ENCODE results near the gene RP9. TPM values are rescaled to one million over a fixed set of nuclear protein-coding genes. Genes with fewer than 3 reads are reported as not detected.

The RP9 gene
- total and polyA plus RNA-seq, 9 of the 15 experiments (the other 6 are each of a cell fraction or from before 2014, with no cell fraction given) = 10.7 to 44.8 (median 33.4) TPM

DNA sequence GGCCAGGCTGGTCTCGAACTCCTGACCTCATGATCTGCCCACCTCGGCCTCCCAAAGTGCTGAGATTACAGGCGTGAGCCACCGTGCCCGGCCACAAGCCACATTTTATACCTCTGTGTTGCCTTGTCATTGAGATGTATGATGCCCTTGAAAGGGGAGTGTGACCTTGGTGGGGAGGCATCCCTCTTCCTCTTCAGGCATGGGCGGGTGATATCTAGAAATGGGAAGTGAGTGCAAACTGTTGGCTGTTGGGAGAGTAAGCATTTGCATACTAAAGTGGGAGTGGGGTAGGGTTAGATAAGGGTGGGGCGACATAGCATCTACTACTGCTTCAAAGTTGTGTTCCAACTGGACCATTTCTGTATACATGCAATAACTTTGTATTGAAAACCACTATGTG, 20.1 kb downstream of the RP9 start:
- Histone ChIP-seq H4K20me1 (replicated peaks; ENCODE audit: control insufficient read depth, insufficient read depth, low read length) (no peaks in the 10 kb centered on the region), H3K4me1 (replicated peaks in 1 of 2; ENCODE audit: control insufficient read depth in 2 of 2, insufficient read depth in 2 of 2, low read length in 2 of 2) (peaks cover 0 to 12% of the 10 kb centered on the region in 2 experiments; a peak in 3 of 5 replicates), H3K9me1 (ENCODE audit: control insufficient read depth, insufficient read depth, low read length) (no peaks in the 10 kb centered on the region), H3K4me2 (ENCODE audit: insufficient read depth, low read length) (no peak overlapping the region), H3K27ac (ENCODE audit: extremely low read depth, low read depth, low read length) (no peak overlapping the region), H3K4me3 (no peak overlapping the region), H3K9me3 (replicated peaks; ENCODE audit: control insufficient read depth, insufficient read depth, low read depth, low read length) (no peaks in the 10 kb centered on the region), H3K9ac (ENCODE audit: insufficient read depth in 1 of 2, low read depth in 2 of 2, low read length in 2 of 2) (no peak overlapping the region), H3K27me3 (ENCODE audit: control insufficient read depth in 2 of 2, insufficient read depth in 2 of 2, low read length in 2 of 2) (no peaks in the 10 kb centered on the region), H3K79me2 (ENCODE audit: control insufficient read depth, insufficient read depth, low read length) (no peaks in the 10 kb centered on the region), H3K36me3 (ENCODE audit: control insufficient read depth, insufficient read depth, low read length) (peaks cover 9% of the 10 kb centered on the region; the same call in 2 of the 3 replicates), H2AFZ (ENCODE audit: low read depth, low read length) (no peak overlapping the region)
- no peak for DNase-seq (ENCODE audit: extremely low read depth in 1 of 4, low spot score in 3 of 4)
- no peak for FAIRE-seq
- no TSS peak for BruUV-seq (replicated peaks)
- in situ Hi-C loops (cut with MboI) (no loop called here), intact Hi-C loops (cut with micrococcal nuclease) (no loop called here)
- POLR2A ChIA-PET = interaction anchor here (1.3 kb wide), 1 partner anchor 14 kb away, joined by 3 read pairs; no protein-coding TSS in a partner anchor
- TF ChIP-seq ESRRA (IDR thresholded peaks at IDR 0.05; ENCODE audit: borderline replicate concordance, low read depth) (peak; percentile 89), ZNF263 (CRISPR knock-in tag; IDR thresholded peaks at IDR 0.05; ENCODE audit: borderline replicate concordance) (no peak), SPI1 (IDR thresholded peaks at IDR 0.05; ENCODE audit: borderline replicate concordance, low read depth, low read length) (peak; percentile 61; the same call in 1 of the 2 replicates)
- ATAC-seq = no peak
- 44% methylated on average over 7 of the region's 7 CpGs for WGBS (ENCODE audit: insufficient coverage, low coverage, missing lambda C conversion rate)
- CTCF ChIA-PET (ENCODE audit: low intra/inter-chr PET ratio) = no interaction called here

DNA sequence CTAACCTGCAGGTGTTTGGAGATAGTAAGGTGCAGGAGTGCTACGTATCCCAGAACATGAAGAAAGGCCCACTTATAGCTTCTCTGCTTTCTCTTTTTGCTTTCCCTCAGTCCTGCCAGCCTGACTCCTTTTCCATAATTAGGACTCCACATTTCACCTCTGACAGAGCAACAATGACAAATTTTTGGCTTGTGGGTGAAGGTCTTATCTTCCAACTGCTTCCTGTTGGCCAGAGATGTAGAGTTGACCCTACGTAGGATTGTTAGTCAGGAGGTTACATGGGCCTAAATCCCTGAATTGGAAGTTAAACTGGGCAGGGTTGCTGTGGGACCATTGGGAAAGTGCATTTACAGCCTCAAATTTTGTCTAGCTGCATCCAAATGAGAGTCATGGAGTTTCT, 21.3 kb downstream of the RP9 start:
- ChIA-PET CTCF (ENCODE audit: low intra/inter-chr PET ratio) (no interaction called here), POLR2A (interaction anchor here (0.6 kb wide), 1 partner anchor 213 kb away, joined by 3 read pairs; no protein-coding TSS in a partner anchor)
- FAIRE-seq (peak; percentile 67), DNase-seq (ENCODE audit: extremely low read depth in 1 of 4, low spot score in 3 of 4) (peak in 1 of 4 experiments; percentile 26), ATAC-seq (peak; percentile 42; the same call in 2 of the 3 replicates)
- no peak overlapping the region for H3K9ac ChIP-seq (ENCODE audit: insufficient read depth in 1 of 2, low read depth in 2 of 2, low read length in 2 of 2)
- no peaks in the 10 kb centered on the region for H4K20me1 ChIP-seq (replicated peaks; ENCODE audit: control insufficient read depth, insufficient read depth, low read length)
- H3K4me2 ChIP-seq (ENCODE audit: insufficient read depth, low read length) = no peak overlapping the region
- no peaks in the 10 kb centered on the region for H3K27me3 ChIP-seq (ENCODE audit: control insufficient read depth in 2 of 2, insufficient read depth in 2 of 2, low read length in 2 of 2)
- no peaks in the 10 kb centered on the region for H3K9me3 ChIP-seq (replicated peaks; ENCODE audit: control insufficient read depth, insufficient read depth, low read depth, low read length)
- H3K36me3 ChIP-seq (ENCODE audit: control insufficient read depth, insufficient read depth, low read length) = no peaks in the 10 kb centered on the region
- no peaks in the 10 kb centered on the region for H3K9me1 ChIP-seq (ENCODE audit: control insufficient read depth, insufficient read depth, low read length)
- BruUV-seq (replicated peaks) = no TSS peak
- peak overlapping the region; percentile 74 for H2AFZ ChIP-seq (ENCODE audit: low read depth, low read length)
- in situ Hi-C loops (cut with MboI) (no loop called here), intact Hi-C loops (cut with micrococcal nuclease) (no loop called here)
- H3K27ac ChIP-seq (ENCODE audit: extremely low read depth, low read depth, low read length) = no peak overlapping the region
- H3K4me3 ChIP-seq = no peak overlapping the region
- H3K79me2 ChIP-seq (ENCODE audit: control insufficient read depth, insufficient read depth, low read length) = no peaks in the 10 kb centered on the region
- WGBS (ENCODE audit: insufficient coverage, low coverage, missing lambda C conversion rate) = 26% methylated on average over 2 of the region's 2 CpGs
- peaks cover 0 to 12% of the 10 kb centered on the region in 2 experiments; a peak in 3 of 5 replicates for H3K4me1 ChIP-seq (replicated peaks in 1 of 2; ENCODE audit: control insufficient read depth in 2 of 2, insufficient read depth in 2 of 2, low read length in 2 of 2)
- TF ChIP-seq NCOA1 (IDR thresholded peaks at IDR 0.05; ENCODE audit: low read depth) (no peak), TBP (optimal IDR thresholded peaks at IDR 0.05; ENCODE audit: low read depth, low read length) (no peak), ETV5 (CRISPR knock-in tag; IDR thresholded peaks at IDR 0.05; ENCODE audit: low read depth) (no peak), ADNP (tag; IDR thresholded peaks at IDR 0.05) (no peak), SAFB (IDR thresholded peaks at IDR 0.05; ENCODE audit: borderline replicate concordance, low read depth, low read length) (no peak), ZNF766 (CRISPR knock-in tag; conservative IDR thresholded peaks at IDR 0.05) (no peak), NR2C1 (IDR thresholded peaks at IDR 0.05) (peak; percentile 35; the same call in 1 of the 2 replicates), NR2C1 (tag; IDR thresholded peaks at IDR 0.05) (peak; percentile 64), HMG20B (CRISPR knock-in tag; IDR thresholded peaks at IDR 0.05) (no peak), NFRKB (IDR thresholded peaks at IDR 0.05; ENCODE audit: low read depth) (no peak), CBX5 (IDR thresholded peaks at IDR 0.05; ENCODE audit: borderline replicate concordance, low read depth) (no peak), EHMT2 (IDR thresholded peaks at IDR 0.05) (0 out of 2 replicates have a peak, but pooled peaks have one; percentile 30), EP400 (IDR thresholded peaks at IDR 0.05) (no peak), ETV1 (tag; conservative IDR thresholded peaks at IDR 0.05; ENCODE audit: low read depth) (peak; percentile 54), HNRNPH1 (optimal IDR thresholded peaks at IDR 0.05; ENCODE audit: low read depth, low read length) (no peak), NFIC (IDR thresholded peaks at IDR 0.05) (no peak), SETDB1 (IDR thresholded peaks at IDR 0.05; ENCODE audit: low read length) (no peak)
